Hepatocyte (in vitro differentiated cells): Measurements from ENCODE around the gene LRRN4CL.

Source experiments
- EZH2 ChIP-seq: fragments of 200-600 bp; sonication (generic); IDR thresholded peaks from 2 replicates; pipeline ENCODE4 v1.6.1; 2016; ENCODE audit warnings: antibody characterized with exemption, mild to moderate bottlenecking, borderline replicate concordance
- TF ChIP-seq, protein P1 (sequence below): fragments of 200-600 bp; sonication (generic); IDR thresholded peaks from 2 replicates; pipeline ENCODE4 v1.5.1; 2016; ENCODE audit warnings: antibody characterized with exemption, mild to moderate bottlenecking; ENCODE audit not compliant: poor library complexity

DNA sequence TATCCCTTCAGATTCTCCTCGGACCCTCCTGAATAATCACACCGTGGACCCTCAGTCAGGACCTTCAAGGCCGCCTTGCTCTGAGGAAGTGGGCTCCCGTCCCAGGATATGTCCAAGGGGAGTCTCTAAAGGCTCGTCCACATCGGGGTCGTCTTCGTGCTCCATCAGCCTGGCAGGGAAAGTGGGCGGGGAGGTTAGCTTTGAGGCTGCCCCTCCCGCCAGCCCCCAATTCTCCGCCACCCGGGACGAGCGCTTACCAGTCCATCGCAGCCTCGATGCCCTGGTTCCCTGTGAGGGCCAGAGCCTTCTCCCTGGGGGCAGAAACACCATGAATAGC lies 10.9 kb downstream of the LRRN4CL start:
- TF ChIP-seq, protein P1, sequence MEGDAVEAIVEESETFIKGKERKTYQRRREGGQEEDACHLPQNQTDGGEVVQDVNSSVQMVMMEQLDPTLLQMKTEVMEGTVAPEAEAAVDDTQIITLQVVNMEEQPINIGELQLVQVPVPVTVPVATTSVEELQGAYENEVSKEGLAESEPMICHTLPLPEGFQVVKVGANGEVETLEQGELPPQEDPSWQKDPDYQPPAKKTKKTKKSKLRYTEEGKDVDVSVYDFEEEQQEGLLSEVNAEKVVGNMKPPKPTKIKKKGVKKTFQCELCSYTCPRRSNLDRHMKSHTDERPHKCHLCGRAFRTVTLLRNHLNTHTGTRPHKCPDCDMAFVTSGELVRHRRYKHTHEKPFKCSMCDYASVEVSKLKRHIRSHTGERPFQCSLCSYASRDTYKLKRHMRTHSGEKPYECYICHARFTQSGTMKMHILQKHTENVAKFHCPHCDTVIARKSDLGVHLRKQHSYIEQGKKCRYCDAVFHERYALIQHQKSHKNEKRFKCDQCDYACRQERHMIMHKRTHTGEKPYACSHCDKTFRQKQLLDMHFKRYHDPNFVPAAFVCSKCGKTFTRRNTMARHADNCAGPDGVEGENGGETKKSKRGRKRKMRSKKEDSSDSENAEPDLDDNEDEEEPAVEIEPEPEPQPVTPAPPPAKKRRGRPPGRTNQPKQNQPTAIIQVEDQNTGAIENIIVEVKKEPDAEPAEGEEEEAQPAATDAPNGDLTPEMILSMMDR = no peak
- TF ChIP-seq EZH2 = no peak
